ENCODE data around the gene MICAL2.

DNA sequence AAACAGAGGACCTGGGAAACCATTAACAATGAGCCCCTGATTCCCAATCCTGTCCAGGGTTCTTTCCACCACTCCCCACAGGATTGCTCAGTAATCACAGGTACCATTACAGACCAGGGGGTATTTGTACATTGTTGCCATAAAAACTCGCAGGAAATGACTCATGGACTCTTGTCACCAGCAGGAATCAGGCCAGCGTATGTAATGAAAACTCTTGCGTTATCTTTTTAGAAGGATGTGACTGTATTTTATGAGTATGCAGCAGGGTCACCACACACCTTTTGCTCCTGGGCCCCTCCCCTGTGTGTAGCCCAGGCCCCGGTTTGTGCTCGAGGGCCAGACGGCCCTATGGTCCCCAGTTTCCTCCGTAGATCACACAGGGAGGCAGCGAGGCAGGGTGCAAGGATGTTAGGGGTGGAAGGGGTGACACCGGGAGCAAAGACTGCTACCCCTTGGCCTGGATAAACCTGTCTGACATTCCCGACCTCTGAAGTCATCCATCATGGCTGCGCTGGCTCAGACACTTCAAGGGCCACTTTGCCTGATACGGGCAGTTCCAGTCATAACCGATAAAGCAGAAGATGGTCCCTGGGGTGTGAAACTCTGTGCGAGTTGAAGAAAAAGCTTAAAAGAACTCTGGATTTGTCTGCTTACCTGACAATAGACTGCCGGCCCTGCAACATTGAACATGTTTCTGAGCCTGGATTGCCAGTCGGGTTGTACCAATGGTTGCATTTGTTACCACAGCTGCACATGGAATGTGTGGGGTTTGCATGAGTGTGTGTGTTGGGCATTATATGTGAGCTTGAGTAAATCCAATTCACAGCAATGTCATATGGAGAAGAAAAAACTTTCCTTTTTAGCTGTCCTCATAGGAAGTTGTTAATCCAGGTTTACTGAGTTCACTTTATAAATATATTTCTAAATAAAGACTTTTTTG, 56.9 kb downstream of the MICAL2 start:
- TF ChIP-seq, protein P1, sequence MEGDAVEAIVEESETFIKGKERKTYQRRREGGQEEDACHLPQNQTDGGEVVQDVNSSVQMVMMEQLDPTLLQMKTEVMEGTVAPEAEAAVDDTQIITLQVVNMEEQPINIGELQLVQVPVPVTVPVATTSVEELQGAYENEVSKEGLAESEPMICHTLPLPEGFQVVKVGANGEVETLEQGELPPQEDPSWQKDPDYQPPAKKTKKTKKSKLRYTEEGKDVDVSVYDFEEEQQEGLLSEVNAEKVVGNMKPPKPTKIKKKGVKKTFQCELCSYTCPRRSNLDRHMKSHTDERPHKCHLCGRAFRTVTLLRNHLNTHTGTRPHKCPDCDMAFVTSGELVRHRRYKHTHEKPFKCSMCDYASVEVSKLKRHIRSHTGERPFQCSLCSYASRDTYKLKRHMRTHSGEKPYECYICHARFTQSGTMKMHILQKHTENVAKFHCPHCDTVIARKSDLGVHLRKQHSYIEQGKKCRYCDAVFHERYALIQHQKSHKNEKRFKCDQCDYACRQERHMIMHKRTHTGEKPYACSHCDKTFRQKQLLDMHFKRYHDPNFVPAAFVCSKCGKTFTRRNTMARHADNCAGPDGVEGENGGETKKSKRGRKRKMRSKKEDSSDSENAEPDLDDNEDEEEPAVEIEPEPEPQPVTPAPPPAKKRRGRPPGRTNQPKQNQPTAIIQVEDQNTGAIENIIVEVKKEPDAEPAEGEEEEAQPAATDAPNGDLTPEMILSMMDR (IDR thresholded peaks at IDR 0.05), result no peak
- no peak for TF ChIP-seq EZH2 (IDR thresholded peaks at IDR 0.05; ENCODE audit: borderline replicate concordance, insufficient read depth, low read depth, low read length, poor library complexity, severe bottlenecking)

Data from B cell (primary cell).